DND-41 (cell line): ENCODE results near the gene AGFG2.

Experiments used
- EZH2 ChIP-seq: IDR thresholded peaks from 3 replicates; pipeline ENCODE4 v1.6.1; 2012; ENCODE audit warnings: borderline replicate concordance, low read depth, mild to moderate bottlenecking, moderate library complexity, low read length, inconsistent platforms; ENCODE audit not compliant: severe bottlenecking
- TF ChIP-seq, protein P1 (sequence below): IDR thresholded peaks from 2 replicates; pipeline ENCODE4 v1.5.1; 2012; ENCODE audit warnings: borderline replicate concordance, low read length, moderate library complexity, mild to moderate bottlenecking; ENCODE audit not compliant: poor library complexity, severe bottlenecking; ENCODE audit errors: extremely low read depth

DNA sequence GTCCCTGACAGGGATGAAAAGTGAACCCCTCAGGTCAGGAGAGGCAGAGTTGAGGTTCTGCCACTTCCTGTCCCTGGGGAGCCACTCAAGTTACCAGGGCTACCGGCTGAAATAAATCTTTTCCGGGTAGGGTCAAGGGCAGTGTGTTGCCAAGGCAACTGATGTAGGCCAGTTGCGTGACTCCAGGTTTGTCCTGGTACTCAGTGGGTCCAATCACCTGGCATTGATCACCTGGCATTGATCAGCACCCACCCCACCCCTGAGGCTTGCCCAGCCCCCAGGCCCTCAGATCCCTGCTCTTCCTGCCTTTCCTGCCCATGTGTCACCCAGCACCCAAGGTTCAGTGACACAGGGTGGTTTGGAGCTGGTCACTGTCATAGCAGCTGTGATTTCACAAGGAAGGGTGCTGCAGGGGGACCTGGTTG is 28.8 kb downstream of the AGFG2 start:
- TF ChIP-seq, protein P1, sequence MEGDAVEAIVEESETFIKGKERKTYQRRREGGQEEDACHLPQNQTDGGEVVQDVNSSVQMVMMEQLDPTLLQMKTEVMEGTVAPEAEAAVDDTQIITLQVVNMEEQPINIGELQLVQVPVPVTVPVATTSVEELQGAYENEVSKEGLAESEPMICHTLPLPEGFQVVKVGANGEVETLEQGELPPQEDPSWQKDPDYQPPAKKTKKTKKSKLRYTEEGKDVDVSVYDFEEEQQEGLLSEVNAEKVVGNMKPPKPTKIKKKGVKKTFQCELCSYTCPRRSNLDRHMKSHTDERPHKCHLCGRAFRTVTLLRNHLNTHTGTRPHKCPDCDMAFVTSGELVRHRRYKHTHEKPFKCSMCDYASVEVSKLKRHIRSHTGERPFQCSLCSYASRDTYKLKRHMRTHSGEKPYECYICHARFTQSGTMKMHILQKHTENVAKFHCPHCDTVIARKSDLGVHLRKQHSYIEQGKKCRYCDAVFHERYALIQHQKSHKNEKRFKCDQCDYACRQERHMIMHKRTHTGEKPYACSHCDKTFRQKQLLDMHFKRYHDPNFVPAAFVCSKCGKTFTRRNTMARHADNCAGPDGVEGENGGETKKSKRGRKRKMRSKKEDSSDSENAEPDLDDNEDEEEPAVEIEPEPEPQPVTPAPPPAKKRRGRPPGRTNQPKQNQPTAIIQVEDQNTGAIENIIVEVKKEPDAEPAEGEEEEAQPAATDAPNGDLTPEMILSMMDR, result no peak
- no peak for TF ChIP-seq EZH2
